ENCODE results near the gene PPP1R9A. TPM values are rescaled to one million over a fixed set of nuclear protein-coding genes. Genes with fewer than 3 reads are reported as not detected.

Gene PPP1R9A
- total and polyA plus RNA-seq, 7 experiments from 2014 or later: 0.21 to 1.4 TPM; not detected in 5

DNA sequence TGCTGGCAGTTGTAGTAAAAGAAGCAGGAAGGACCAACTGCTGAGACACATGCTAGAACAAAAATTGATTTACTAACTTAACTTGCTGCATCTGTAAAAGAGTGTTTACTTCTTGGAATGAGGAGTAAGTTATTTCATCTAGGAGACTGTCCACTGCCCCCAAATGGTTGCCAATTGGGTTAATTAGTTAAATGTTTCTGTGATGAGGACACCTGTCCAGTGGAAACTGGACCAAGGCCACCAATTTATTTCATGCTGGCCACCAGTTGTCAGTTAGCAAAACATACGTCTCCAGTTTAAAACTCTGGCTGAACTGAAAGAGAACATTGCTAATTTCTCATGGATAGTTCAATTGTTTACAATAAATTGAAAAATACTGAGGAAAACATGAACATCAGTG is 191.7 kb downstream of the PPP1R9A start:
- no peak for ATAC-seq
- Histone ChIP-seq H3K4me1 (ENCODE audit: control insufficient read depth in 2 of 2, insufficient read depth in 2 of 2, low read length in 2 of 2) (no peaks in the 10 kb centered on the region), H3K36me3 (ENCODE audit: control insufficient read depth in 2 of 3, insufficient read depth in 3 of 3, low read length in 3 of 3) (no peaks in the 10 kb centered on the region), H3K9me3 (ENCODE audit: control insufficient read depth in 2 of 3, low read length in 3 of 3) (no peaks in the 10 kb centered on the region), H3K27me3 (ENCODE audit: control insufficient read depth in 2 of 2, insufficient read depth in 2 of 2, low read length in 2 of 2) (no peaks in the 10 kb centered on the region), H3K27ac (ENCODE audit: low read depth, low read length) (no peak overlapping the region), H3K4me3 (ENCODE audit: low read length) (no peak overlapping the region)
- CTCF ChIA-PET: no interaction called here
- Mint-ChIP-seq H3K27ac (no peak overlapping the region), H3K4me3 (no peak overlapping the region), H3K4me1 (peaks cover 0 to 2% (median 0%) of the 10 kb centered on the region in 7 donors), H3K36me3 (no peaks in the 10 kb centered on the region), H3K9me3 (peaks cover 0 to 5% (median 0%) of the 10 kb centered on the region in 11 donors), H3K27me3 (peaks cover 0 to 7% (median 4%) of the 10 kb centered on the region in 5 donors)
- intact Hi-C loops (cut with micrococcal nuclease): no loop called here
- DNase-seq: no peak
- POLR2A ChIA-PET: no interaction called here

DNA sequence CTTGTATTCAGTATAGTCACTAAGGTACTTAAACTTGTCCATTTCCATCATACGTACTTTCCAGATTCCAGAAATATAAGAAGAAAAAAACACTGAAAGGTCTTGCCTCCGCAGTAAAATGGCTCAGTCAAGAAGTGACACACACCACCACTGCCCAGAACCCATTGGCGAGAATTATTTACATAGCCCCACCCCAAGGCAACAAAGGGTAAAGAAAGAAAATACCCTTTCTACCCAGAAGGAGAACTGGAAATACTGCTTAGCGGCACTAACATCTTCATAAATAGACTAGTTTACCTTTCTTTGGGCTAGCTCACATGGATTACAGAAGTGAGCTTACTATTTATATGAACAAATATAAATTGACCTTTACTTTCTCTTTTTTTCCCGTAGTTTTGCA is 194.0 kb downstream of the PPP1R9A start:
- intact Hi-C loops (cut with micrococcal nuclease): no loop called here
- CTCF ChIA-PET: no interaction called here
- H3K4me1 Mint-ChIP-seq: no peaks in the 10 kb centered on the region
- no peak for DNase-seq
- H3K36me3 Mint-ChIP-seq: no peaks in the 10 kb centered on the region
- H3K27ac Mint-ChIP-seq: no peak overlapping the region
- POLR2A ChIA-PET: no interaction called here
- Histone ChIP-seq H3K27me3 (ENCODE audit: control insufficient read depth in 2 of 2, insufficient read depth in 2 of 2, low read length in 2 of 2) (no peaks in the 10 kb centered on the region), H3K36me3 (ENCODE audit: control insufficient read depth in 2 of 3, insufficient read depth in 3 of 3, low read length in 3 of 3) (no peaks in the 10 kb centered on the region), H3K4me3 (ENCODE audit: low read length) (no peak overlapping the region), H3K27ac (ENCODE audit: low read depth, low read length) (no peak overlapping the region), H3K9me3 (ENCODE audit: control insufficient read depth in 2 of 3, low read length in 3 of 3) (no peaks in the 10 kb centered on the region), H3K4me1 (ENCODE audit: control insufficient read depth in 2 of 2, insufficient read depth in 2 of 2, low read length in 2 of 2) (no peaks in the 10 kb centered on the region)
- no peak for ATAC-seq
- H3K9me3 Mint-ChIP-seq: peaks cover 0 to 5% (median 0%) of the 10 kb centered on the region in 11 donors
- peaks cover 0 to 5% (median 0%) of the 10 kb centered on the region in 5 donors for H3K27me3 Mint-ChIP-seq
- no peak overlapping the region for H3K4me3 Mint-ChIP-seq

DNA sequence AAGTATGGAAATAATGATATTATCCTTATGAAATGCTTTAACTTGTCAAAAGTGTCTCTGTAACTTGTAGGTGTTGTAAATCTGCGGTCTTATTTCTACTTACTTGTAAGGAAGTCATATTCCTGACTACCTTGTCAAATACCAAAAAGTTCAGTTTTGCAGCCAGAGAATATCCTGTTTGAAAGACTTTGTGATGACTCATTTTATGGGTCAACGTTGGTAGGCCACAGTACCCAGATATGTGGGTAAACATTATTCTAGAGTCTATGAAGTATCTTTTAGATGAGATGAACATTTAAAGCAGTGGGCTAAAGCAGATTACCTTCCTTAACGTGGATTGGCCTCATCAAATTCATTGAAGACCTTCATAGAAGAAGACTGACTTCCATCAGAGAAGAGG is 195.3 kb downstream of the PPP1R9A start:
- no peaks in the 10 kb centered on the region for H3K27me3 ChIP-seq (ENCODE audit: control insufficient read depth in 2 of 2, insufficient read depth in 2 of 2, low read length in 2 of 2)
- Mint-ChIP-seq H3K36me3 (no peaks in the 10 kb centered on the region), H3K9me3 (peaks cover 0 to 5% (median 0%) of the 10 kb centered on the region in 11 donors), H3K4me1 (peaks cover 0 to 1% (median 0%) of the 10 kb centered on the region in 7 donors), H3K27ac (no peak overlapping the region), H3K4me3 (no peak overlapping the region), H3K27me3 (peaks cover 0 to 5% (median 0%) of the 10 kb centered on the region in 5 donors)
- ATAC-seq (no peak), DNase-seq (no peak)
- intact Hi-C loops (cut with micrococcal nuclease): no loop called here
- H3K36me3 ChIP-seq (ENCODE audit: control insufficient read depth in 2 of 3, insufficient read depth in 3 of 3, low read length in 3 of 3): no peaks in the 10 kb centered on the region
- CTCF ChIA-PET: no interaction called here
- POLR2A ChIA-PET: no interaction called here
- no peak overlapping the region for H3K4me3 ChIP-seq (ENCODE audit: low read length)
- no peak overlapping the region for H3K27ac ChIP-seq (ENCODE audit: low read depth, low read length)
- no peaks in the 10 kb centered on the region for H3K9me3 ChIP-seq (ENCODE audit: control insufficient read depth in 2 of 3, low read length in 3 of 3)
- no peaks in the 10 kb centered on the region for H3K4me1 ChIP-seq (ENCODE audit: control insufficient read depth in 2 of 2, insufficient read depth in 2 of 2, low read length in 2 of 2)

GRCh38 chr7:95104739-95105138 is 197.3 kb downstream of the PPP1R9A start:
- Histone ChIP-seq H3K27ac (ENCODE audit: low read depth, low read length) (no peak overlapping the region), H3K4me3 (ENCODE audit: low read length) (no peak overlapping the region), H3K9me3 (ENCODE audit: control insufficient read depth in 2 of 3, low read length in 3 of 3) (no peaks in the 10 kb centered on the region), H3K4me1 (ENCODE audit: control insufficient read depth in 2 of 2, insufficient read depth in 2 of 2, low read length in 2 of 2) (no peaks in the 10 kb centered on the region), H3K27me3 (ENCODE audit: control insufficient read depth in 2 of 2, insufficient read depth in 2 of 2, low read length in 2 of 2) (no peaks in the 10 kb centered on the region), H3K36me3 (ENCODE audit: control insufficient read depth in 2 of 3, insufficient read depth in 3 of 3, low read length in 3 of 3) (no peaks in the 10 kb centered on the region)
- Mint-ChIP-seq H3K4me3 (no peak overlapping the region), H3K9me3 (peaks cover 0 to 5% (median 0%) of the 10 kb centered on the region in 11 donors), H3K27ac (no peak overlapping the region), H3K4me1 (peaks cover 0 to 4% (median 0%) of the 10 kb centered on the region in 7 donors), H3K36me3 (no peaks in the 10 kb centered on the region), H3K27me3 (peaks cover 0 to 5% (median 0%) of the 10 kb centered on the region in 5 donors)
- ATAC-seq (no peak), DNase-seq (no peak)
- intact Hi-C loops (cut with micrococcal nuclease): no loop called here
- ChIA-PET POLR2A (no interaction called here), CTCF (no interaction called here)

GRCh38 chr7:95105627-95106026 is 198.2 kb downstream of the PPP1R9A start:
- no peaks in the 10 kb centered on the region for H3K4me1 ChIP-seq (ENCODE audit: control insufficient read depth in 2 of 2, insufficient read depth in 2 of 2, low read length in 2 of 2)

GRCh38 chr7:95106401-95106800 is 199.0 kb downstream of the PPP1R9A start:
- POLR2A ChIA-PET: no interaction called here
- Histone ChIP-seq H3K9me3 (ENCODE audit: control insufficient read depth in 2 of 3, low read length in 3 of 3) (no peaks in the 10 kb centered on the region), H3K27ac (ENCODE audit: low read depth, low read length) (no peak overlapping the region), H3K27me3 (ENCODE audit: control insufficient read depth in 2 of 2, insufficient read depth in 2 of 2, low read length in 2 of 2) (no peaks in the 10 kb centered on the region), H3K4me1 (ENCODE audit: control insufficient read depth in 2 of 2, insufficient read depth in 2 of 2, low read length in 2 of 2) (no peaks in the 10 kb centered on the region), H3K4me3 (ENCODE audit: low read length) (no peak overlapping the region), H3K36me3 (ENCODE audit: control insufficient read depth in 2 of 3, insufficient read depth in 3 of 3, low read length in 3 of 3) (no peaks in the 10 kb centered on the region)
- Mint-ChIP-seq H3K4me1 (peaks cover 0 to 4% (median 0%) of the 10 kb centered on the region in 7 donors), H3K27me3 (peaks cover 0 to 3% (median under 1%) of the 10 kb centered on the region in 5 donors), H3K9me3 (peaks cover 0 to 4% (median 0%) of the 10 kb centered on the region in 11 donors), H3K27ac (no peak overlapping the region), H3K4me3 (no peak overlapping the region), H3K36me3 (no peaks in the 10 kb centered on the region)
- DNase-seq (no peak), ATAC-seq (no peak)
- CTCF ChIA-PET: no interaction called here
- intact Hi-C loops (cut with micrococcal nuclease): no loop called here

More at GRCh38 chr7:95105627-95106026, 198.2 kb downstream of the PPP1R9A start:
- H3K4me3 ChIP-seq (ENCODE audit: low read length): no peak overlapping the region
- ChIA-PET POLR2A (no interaction called here), CTCF (no interaction called here)
- peaks cover 0 to 4% (median 0%) of the 10 kb centered on the region in 7 donors for H3K4me1 Mint-ChIP-seq
- H3K27me3 Mint-ChIP-seq: no peaks in the 10 kb centered on the region
- no peak overlapping the region for H3K4me3 Mint-ChIP-seq
- H3K9me3 Mint-ChIP-seq: peaks cover 0 to 4% (median 0%) of the 10 kb centered on the region in 11 donors
- H3K36me3 Mint-ChIP-seq: no peaks in the 10 kb centered on the region
- H3K27me3 ChIP-seq (ENCODE audit: control insufficient read depth in 2 of 2, insufficient read depth in 2 of 2, low read length in 2 of 2): no peaks in the 10 kb centered on the region
- no peaks in the 10 kb centered on the region for H3K9me3 ChIP-seq (ENCODE audit: control insufficient read depth in 2 of 3, low read length in 3 of 3)
- H3K27ac Mint-ChIP-seq: no peak overlapping the region
- no peaks in the 10 kb centered on the region for H3K36me3 ChIP-seq (ENCODE audit: control insufficient read depth in 2 of 3, insufficient read depth in 3 of 3, low read length in 3 of 3)
- H3K27ac ChIP-seq (ENCODE audit: low read depth, low read length): no peak overlapping the region
- DNase-seq (no peak), ATAC-seq (no peak)
- intact Hi-C loops (cut with micrococcal nuclease): no loop called here

GRCh38 chr7:95110707-95111106 is 203.3 kb downstream of the PPP1R9A start:
- POLR2A ChIA-PET: no interaction called here

More at GRCh38 chr7:95110707-95111106, 203.3 kb downstream of the PPP1R9A start:
- intact Hi-C loops (cut with micrococcal nuclease): no loop called here
- no peak overlapping the region for H3K27ac Mint-ChIP-seq
- CTCF ChIA-PET: no interaction called here
- H3K4me3 Mint-ChIP-seq: no peak overlapping the region
- Histone ChIP-seq H3K27ac (ENCODE audit: low read depth, low read length) (no peak overlapping the region), H3K4me1 (ENCODE audit: control insufficient read depth in 2 of 2, insufficient read depth in 2 of 2, low read length in 2 of 2) (no peaks in the 10 kb centered on the region), H3K4me3 (ENCODE audit: low read length) (no peak overlapping the region), H3K9me3 (ENCODE audit: control insufficient read depth in 2 of 3, low read length in 3 of 3) (no peaks in the 10 kb centered on the region), H3K36me3 (ENCODE audit: control insufficient read depth in 2 of 3, insufficient read depth in 3 of 3, low read length in 3 of 3) (no peaks in the 10 kb centered on the region), H3K27me3 (ENCODE audit: control insufficient read depth in 2 of 2, insufficient read depth in 2 of 2, low read length in 2 of 2) (no peaks in the 10 kb centered on the region)
- peaks cover 0 to 4% (median 0%) of the 10 kb centered on the region in 7 donors for H3K4me1 Mint-ChIP-seq
- DNase-seq: no peak
- peaks cover 0 to 4% (median 0%) of the 10 kb centered on the region in 11 donors for H3K9me3 Mint-ChIP-seq
- H3K27me3 Mint-ChIP-seq: peaks cover 0 to 9% (median 4%) of the 10 kb centered on the region in 5 donors
- ATAC-seq: no peak
- H3K36me3 Mint-ChIP-seq: no peaks in the 10 kb centered on the region

Data from naive thymus-derived CD4-positive, alpha-beta T cell (primary cell).